CD14-positive monocyte (primary cell): Measurements from ENCODE around the gene C1QTNF7. TPM values are rescaled to one million over a fixed set of nuclear protein-coding genes. Genes with fewer than 3 reads are reported as not detected.

Source experiments
- DNase-seq, 3 donors: peaks; one replicate each; pipeline ENCODE4 v3.0.0-alpha.2; 2011 to 2022
- H2AFZ ChIP-seq: 2 replicates; pipeline ENCODE4 v1.6.0; 2012; ENCODE audit warnings: mild to moderate bottlenecking, low read depth, low read length, inconsistent platforms; ENCODE audit not compliant: insufficient read depth, poor library complexity, severe bottlenecking
- H3K27ac ChIP-seq, 2 donors: 1 replicate in 1 of 2; 2 replicates in 1 of 2; pipeline ENCODE4 v1.5.1; 2012 to 2013; ENCODE audit warnings: low read length in 2 of 2, control low read depth in 1 of 2, inconsistent platforms in 1 of 2, low read depth in 1 of 2, mild to moderate bottlenecking in 1 of 2
- H3K27me3 ChIP-seq, 2 donors: one replicate each; pipeline versions ENCODE4 v1.6.0 to v1.6.1; 2011 to 2013; ENCODE audit warnings: low read length in 2 of 2; ENCODE audit not compliant: control insufficient read depth in 2 of 2, insufficient read depth in 2 of 2
- H3K36me3 ChIP-seq, 2 donors: replicated peaks in 1 of 2; 1 replicate in 1 of 2; 2 replicates in 1 of 2; pipeline versions ENCODE4 v1.5.1 to v1.6.1; 2012 to 2013; ENCODE audit warnings: low read length in 2 of 2, control low read depth in 1 of 2, inconsistent platforms in 1 of 2, mild to moderate bottlenecking in 1 of 2; ENCODE audit not compliant: insufficient read depth in 2 of 2, control insufficient read depth in 1 of 2
- H3K4me1 ChIP-seq, 2 donors: 1 replicate in 1 of 2; 2 replicates in 1 of 2; pipeline versions ENCODE4 v1.5.1 to v1.6.1; 2012 to 2013; ENCODE audit warnings: low read length in 2 of 2, control low read depth in 1 of 2, inconsistent platforms in 1 of 2, mild to moderate bottlenecking in 1 of 2, moderate library complexity in 1 of 2; ENCODE audit not compliant: insufficient read depth in 2 of 2, control insufficient read depth in 1 of 2
- H3K4me2 ChIP-seq: replicated peaks from 2 replicates; pipeline ENCODE3; 2012; ENCODE audit warnings: low read length, moderate library complexity, mild to moderate bottlenecking; ENCODE audit not compliant: poor library complexity, severe bottlenecking; ENCODE audit errors: extremely low read depth
- H3K4me3 ChIP-seq, 3 experiments: fragments of 200-600 bp in 1 of 3; sonication (generic) in 1 of 3; replicated peaks in 1 of 3; 1 replicate in 2 of 3; 2 replicates in 1 of 3; pipeline ENCODE4 v1.5.1; 2011 to 2013; ENCODE audit warnings: low read length in 3 of 3, mild to moderate bottlenecking in 3 of 3, control low read depth in 2 of 3, low read depth in 2 of 3, inconsistent platforms in 1 of 3, moderate library complexity in 1 of 3
- H3K79me2 ChIP-seq: 2 replicates; pipeline ENCODE4 v1.6.0; 2012; ENCODE audit warnings: mild to moderate bottlenecking, control low read depth, inconsistent platforms, low read length, moderate library complexity; ENCODE audit not compliant: insufficient read depth
- H3K9ac ChIP-seq: 2 replicates; pipeline ENCODE4 v1.6.0; 2017; ENCODE audit warnings: low read length, mild to moderate bottlenecking; ENCODE audit not compliant: insufficient read depth, poor library complexity, severe bottlenecking
- H3K9me3 ChIP-seq, 2 donors: replicated peaks in 1 of 2; 1 replicate in 1 of 2; 2 replicates in 1 of 2; pipeline versions ENCODE4 v1.5.1 to v1.6.1; 2012 to 2013; ENCODE audit warnings: low read length in 2 of 2, control low read depth in 1 of 2; ENCODE audit not compliant: control insufficient read depth in 1 of 2, insufficient read depth in 1 of 2
- H4K20me1 ChIP-seq: 2 replicates; pipeline ENCODE4 v1.6.0; 2012; ENCODE audit warnings: mild to moderate bottlenecking, low read length, control low read depth, moderate library complexity; ENCODE audit not compliant: insufficient read depth
- H3K27ac Mint-ChIP-seq, 7 donors: one replicate each; pipeline ENCODE4 v1.8.0; 2020; ENCODE audit warnings: mild to moderate bottlenecking in 7 of 7, mixed read lengths in 7 of 7, moderate library complexity in 6 of 7, inconsistent platforms in 2 of 7
- H3K27me3 Mint-ChIP-seq, 3 donors: one replicate each; pipeline ENCODE4 v1.8.0; 2021 to 2022; ENCODE audit warnings: low read depth in 3 of 3, mild to moderate bottlenecking in 3 of 3, mixed read lengths in 3 of 3, moderate library complexity in 3 of 3, inconsistent platforms in 1 of 3
- H3K36me3 Mint-ChIP-seq, 2 donors: one replicate each; pipeline ENCODE4 v1.8.0; 2020; ENCODE audit warnings: mixed read lengths in 2 of 2, inconsistent platforms in 1 of 2, mild to moderate bottlenecking in 1 of 2
- H3K4me1 Mint-ChIP-seq: one replicate; pipeline ENCODE4 v1.8.0; 2020; ENCODE audit warnings: mild to moderate bottlenecking, mixed read lengths
- H3K4me3 Mint-ChIP-seq, 2 donors: one replicate each; pipeline ENCODE4 v1.8.0; 2020; ENCODE audit warnings: mild to moderate bottlenecking in 2 of 2, mixed read lengths in 2 of 2, moderate library complexity in 1 of 2
- H3K9me3 Mint-ChIP-seq, 7 donors: one replicate each; pipeline ENCODE4 v1.8.0; 2020 to 2022; ENCODE audit warnings: mixed read lengths in 7 of 7, mild to moderate bottlenecking in 6 of 7, moderate library complexity in 6 of 7, inconsistent platforms in 2 of 7
- CTCF ChIP-seq: fragments of 200-600 bp; IDR thresholded peaks from one replicate; pipeline ENCODE4 v1.8.0; 2022; ENCODE audit warnings: antibody characterized with exemption, mild to moderate bottlenecking
- WGBS: methylation state at CpG from one replicate; pipeline ENCODE4 v1.1.5; 2013; ENCODE audit warnings: missing lambda C conversion rate; ENCODE audit not compliant: insufficient coverage; 5-methylcytosine and 5-hydroxymethylcytosine counted together
- intact Hi-C, 2 donors: fragments of 100-400 bp; cut with micrococcal nuclease; formaldehyde crosslinking; loops; one replicate each; pipeline versions ENCODE4 v1.15.0 to v1.15.1; 2023
- polyA plus RNA-seq, 3 donors: library from polyadenylated mRNA; depleted of rRNA in 1 of 3; unstranded in 2 of 3; stranded (reverse) in 1 of 3; fragments of 300-500 nt in 2 of 3; fragments of >200 nt in 1 of 3; fragmentation: Illumina TruSeq in 2 of 3; gene quantifications; 1 replicate in 2 of 3; 2 replicates in 1 of 3; pipeline ENCODE4 v1.2.3, GENCODE V29; 2012 to 2021

C1QTNF7 gene
- polyA plus RNA-seq, 3 donors = not detected

- H3K4me2 ChIP-seq = no peak overlapping the region
- no peak for TF ChIP-seq CTCF
- DNase-seq = no peak
- H3K4me3 Mint-ChIP-seq = no peak overlapping the region
- no peaks in the 10 kb centered on the region for H4K20me1 ChIP-seq
- no peaks in the 10 kb centered on the region for H3K79me2 ChIP-seq
- intact Hi-C loops = no loop called here
- peak overlapping the region in 1 of 7 donors; percentile 33 for H3K27ac Mint-ChIP-seq
- peaks cover 13% of the 10 kb centered on the region for H3K4me1 Mint-ChIP-seq
- no peak overlapping the region for H3K27ac ChIP-seq
- peaks cover 0 to 6% (median 0%) of the 10 kb centered on the region in 7 donors for H3K9me3 Mint-ChIP-seq
- peaks cover 0 to 3% (median 0%) of the 10 kb centered on the region in 3 donors for H3K27me3 Mint-ChIP-seq
- WGBS = 98% methylated on average over 4 of the region's 5 CpGs
- H3K36me3 ChIP-seq = no peaks in the 10 kb centered on the region
- H3K36me3 Mint-ChIP-seq = no peaks in the 10 kb centered on the region
- H2AFZ ChIP-seq = no peak overlapping the region
- H3K27me3 ChIP-seq = no peaks in the 10 kb centered on the region
- H3K4me1 ChIP-seq = peaks cover 11 to 12% of the 10 kb centered on the region in 2 donors
- no peak overlapping the region for H3K9ac ChIP-seq
- no peak overlapping the region for H3K4me3 ChIP-seq
- H3K9me3 ChIP-seq = no peaks in the 10 kb centered on the region
Measured at GRCh38 chr4:15382669-15383273, 45.1 kb upstream of the C1QTNF7 start.

GRCh38 chr4:15385515-15385914 is 42.3 kb upstream of the C1QTNF7 start:
- no peak overlapping the region for H3K4me3 Mint-ChIP-seq
- peaks cover 0 to 2% (median 0%) of the 10 kb centered on the region in 3 donors for H3K27me3 Mint-ChIP-seq
- Histone ChIP-seq H3K79me2 (no peaks in the 10 kb centered on the region), H4K20me1 (no peaks in the 10 kb centered on the region), H3K9ac (no peak overlapping the region), H3K9me3 (no peaks in the 10 kb centered on the region), H3K36me3 (no peaks in the 10 kb centered on the region), H3K4me1 (peaks cover 0 to 3% of the 10 kb centered on the region in 2 donors), H3K4me3 (no peak overlapping the region), H3K27ac (no peak overlapping the region), H3K27me3 (no peaks in the 10 kb centered on the region), H2AFZ (no peak overlapping the region), H3K4me2 (no peak overlapping the region)
- no peak for TF ChIP-seq CTCF
- intact Hi-C loops = no loop called here
- no peak for DNase-seq
- peaks cover 0 to 3% (median 0%) of the 10 kb centered on the region in 7 donors for H3K9me3 Mint-ChIP-seq
- H3K36me3 Mint-ChIP-seq = no peaks in the 10 kb centered on the region
- H3K27ac Mint-ChIP-seq = no peak overlapping the region
- no peaks in the 10 kb centered on the region for H3K4me1 Mint-ChIP-seq
- WGBS = 92% methylated on average over 2 of the region's 6 CpGs
